Muscle of back (tissue), 13 donors: ENCODE data around the gene TMSB15B. TPM values are rescaled to one million over a fixed set of nuclear protein-coding genes. Genes with fewer than 3 reads are reported as not detected.
"Not testable (repeated sequence)": the region's sequence is repeated elsewhere in the genome, so short reads cannot be mapped to it uniquely, and the experiment has no call there.

Experiments used
- DNase-seq, 3 donors: peaks; one replicate each; pipeline versions ENCODE4 v3.0.0 to v3.0.0-alpha.2; 2013
- long read RNA-seq, 9 donors: transcript quantifications; one replicate each; lab custom pipeline, GENCODE V29; 2026
- polyA plus RNA-seq, 10 donors: library from polyadenylated mRNA; unstranded; fragments of 120-200 nt; gene quantifications; one replicate each; pipeline ENCODE4 v1.2.1, GENCODE V29; 2013; ENCODE audit not compliant: insufficient read length in 10 of 10

TMSB15B gene
- 10 to 100 TPM in 6 of 10 donors, 1 to 10 TPM in 4; 8.5 to 14.5 (median 10.6) TPM for polyA plus RNA-seq
- long read RNA-seq, donor 1, partial matches to known transcripts = 0 of 3 reads
- long read RNA-seq, donor 1, other reads (novel, unspliced or antisense) = 0 of 3 reads
- long read RNA-seq, donor 2, partial matches to known transcripts = 0 of 1 reads
- long read RNA-seq, donor 2, other reads (novel, unspliced or antisense) = 0 of 1 reads
- long read RNA-seq, donor 3 = 0 reads
- long read RNA-seq, donor 4, partial matches to known transcripts = 0 of 1 reads
- long read RNA-seq, donor 4, other reads (novel, unspliced or antisense) = 0 of 1 reads
- long read RNA-seq, donor 5, transcript TMSB15B-204 (3 exons, 665 nt) = major isoform, 5 of 7 reads
- long read RNA-seq, donor 5, partial matches to known transcripts = 0 of 7 reads
- long read RNA-seq, donor 5, other reads (novel, unspliced or antisense) = 0 of 7 reads
- long read RNA-seq, donor 6, partial matches to known transcripts = 0 of 2 reads
- long read RNA-seq, donor 6, other reads (novel, unspliced or antisense) = 0 of 2 reads
- long read RNA-seq, donor 7, partial matches to known transcripts = 0 of 1 reads
- long read RNA-seq, donor 7, other reads (novel, unspliced or antisense) = 0 of 1 reads
- long read RNA-seq, donor 8, partial matches to known transcripts = 0 of 3 reads
- long read RNA-seq, donor 8, other reads (novel, unspliced or antisense) = 0 of 3 reads
- long read RNA-seq, donor 9 = 0 reads

DNA sequence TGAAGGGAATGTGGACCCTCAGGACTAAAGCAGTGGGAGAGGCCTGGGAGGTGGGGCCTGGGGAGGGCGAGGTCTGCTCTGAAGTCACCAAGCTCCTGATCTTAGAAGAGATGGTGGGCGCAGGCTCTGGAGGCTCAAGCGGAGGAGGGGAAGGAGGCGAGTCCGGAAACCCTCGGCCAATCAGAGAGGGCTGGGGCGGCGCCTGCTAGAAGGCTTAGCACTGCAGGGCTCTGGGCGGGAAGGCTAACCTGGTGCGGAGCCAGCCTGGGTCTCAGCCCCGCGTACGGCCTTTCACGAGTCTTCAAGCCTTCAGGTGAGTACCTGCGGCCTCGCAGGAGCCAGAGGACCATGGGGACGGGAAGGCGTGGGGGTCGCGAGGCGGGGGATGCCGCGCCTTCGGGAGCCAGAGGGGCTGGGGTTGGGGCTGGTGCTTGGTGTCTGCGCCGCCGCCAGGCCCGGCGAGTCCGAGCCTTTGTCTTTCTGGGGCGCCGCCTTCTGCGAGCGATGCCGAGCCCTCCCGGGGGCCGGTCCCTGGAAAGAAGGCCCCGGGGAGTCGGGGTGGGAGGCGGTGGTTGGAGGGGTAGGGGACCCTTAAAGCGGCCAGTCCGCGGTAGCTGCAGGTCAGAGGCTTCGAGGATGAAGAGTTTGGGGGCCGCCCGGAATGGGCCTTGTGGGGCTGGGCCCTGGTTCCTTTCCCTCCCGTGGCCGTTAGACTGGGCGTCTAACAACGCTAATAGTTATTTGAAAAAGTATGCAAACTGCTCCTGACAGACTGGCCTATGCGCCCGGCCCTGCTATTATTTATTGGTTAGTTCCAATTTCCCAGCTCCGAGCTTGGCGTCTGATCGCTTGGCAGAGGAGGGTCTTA is at the start of gene TMSB15B:
TMSB15B (plus strand) TSS at position 217 of the 868 bp plus-strand sequence.
- DNase-seq = not testable (repeated sequence)

- no peak for DNase-seq
These were observed 48.9 kb upstream of the TMSB15B start for GRCh38 chrX:103913356-103914020.

GRCh38 chrX:103918050-103918449 is 44.4 kb upstream of the TMSB15B start:
- peak; percentile 51 to 73 (median 53) for DNase-seq

GRCh38 chrX:103918571-103919269 is 43.7 kb upstream of the TMSB15B start:
- peak; percentile 35 to 86 (median 63) for DNase-seq

- no peak for DNase-seq
These were observed 43.2 kb upstream of the TMSB15B start for GRCh38 chrX:103919270-103919637.

GRCh38 chrX:103920515-103920914 is 41.9 kb upstream of the TMSB15B start:
- not testable (repeated sequence) for DNase-seq

DNA sequence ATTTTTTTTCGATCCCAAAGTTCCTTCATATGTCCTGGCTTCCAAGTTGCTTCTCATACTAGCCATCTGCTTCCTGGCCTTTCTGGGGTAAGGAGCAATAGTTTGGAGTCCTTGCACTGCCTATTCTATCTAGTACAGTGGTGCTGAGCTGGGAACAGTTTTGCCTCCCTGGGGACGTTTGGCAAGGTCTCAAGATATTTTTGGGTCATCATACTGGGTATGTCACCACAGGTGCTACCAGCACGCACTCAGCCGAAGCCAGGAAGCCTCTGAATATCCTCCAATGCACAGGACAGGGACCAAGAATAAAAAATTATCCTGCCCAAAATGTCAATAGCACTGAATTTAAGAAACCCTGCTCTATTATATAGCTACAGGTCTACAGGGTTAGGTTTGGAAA is 35.4 kb upstream of the TMSB15B start:
- no peak for DNase-seq

- DNase-seq = no peak
These were observed 34.8 kb upstream of the TMSB15B start for GRCh38 chrX:103927633-103928032.

- no peak for DNase-seq
These were observed 30.3 kb upstream of the TMSB15B start for GRCh38 chrX:103932133-103932532.

DNA sequence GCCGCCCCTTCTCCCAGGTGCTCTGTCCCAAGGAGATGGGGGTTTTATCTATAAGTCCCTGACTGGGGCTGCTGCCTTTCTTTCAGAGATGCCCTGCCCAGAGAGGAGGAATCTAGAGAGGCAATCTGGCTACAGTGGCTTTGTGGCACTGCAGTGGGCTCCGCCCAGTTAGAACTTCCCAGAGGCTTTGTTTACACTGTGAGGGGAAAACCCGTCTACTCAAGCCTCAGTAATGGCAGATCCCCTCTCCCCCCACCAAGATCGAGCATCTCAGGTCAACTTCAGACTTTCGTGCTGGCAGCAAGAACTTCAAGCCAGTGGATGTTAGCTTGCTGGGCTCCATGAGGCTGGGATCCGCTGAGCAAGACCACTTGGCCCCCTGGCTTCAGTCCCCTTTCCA is 22.2 kb upstream of the TMSB15B start:
- DNase-seq = not testable (repeated sequence)

GRCh38 chrX:103941201-103941975 is 21.0 kb upstream of the TMSB15B start:
- DNase-seq = peak; percentile 9 to 13 (median 12)

DNA sequence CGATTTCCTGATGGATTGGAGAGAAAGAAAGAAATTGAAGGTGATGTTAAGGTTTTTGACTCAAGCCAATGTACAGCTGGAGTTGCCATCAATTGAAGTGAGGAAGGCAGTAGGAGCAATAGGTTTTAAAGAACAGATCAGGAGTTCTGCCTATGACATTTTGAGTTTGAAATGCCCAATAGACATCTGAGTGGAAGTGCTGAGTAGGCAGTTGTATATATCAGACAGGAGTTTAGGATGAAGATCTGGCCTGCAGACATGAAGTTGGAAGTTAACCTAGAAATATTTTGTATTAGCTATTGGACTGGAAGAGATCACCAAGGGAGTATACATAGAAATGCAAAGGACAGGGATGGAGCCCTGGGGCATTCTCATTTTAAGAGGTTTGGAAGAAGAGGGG is 12.9 kb upstream of the TMSB15B start:
- DNase-seq = no peak

DNA sequence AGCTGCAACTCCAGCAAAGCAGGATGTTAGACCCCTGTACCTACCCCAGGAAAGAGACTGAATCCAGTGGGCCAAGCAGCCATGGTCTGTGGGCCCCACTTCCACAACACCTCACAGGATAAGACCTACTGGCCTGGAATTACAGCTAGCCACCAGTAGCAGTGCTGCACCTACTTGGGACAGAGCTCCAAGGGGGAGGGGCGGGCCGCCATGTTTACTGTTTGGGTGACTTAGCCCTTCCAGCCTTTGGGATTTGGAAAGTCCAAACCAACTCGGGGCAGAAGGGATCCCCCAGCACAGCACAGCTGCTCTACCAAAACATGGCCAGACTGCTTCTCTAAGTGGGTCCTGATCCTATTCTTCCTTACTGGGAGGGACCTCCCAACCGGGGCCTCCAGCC is 9.1 kb upstream of the TMSB15B start:
- DNase-seq = no peak

GRCh38 chrX:103954259-103954658 is 8.2 kb upstream of the TMSB15B start:
- no peak for DNase-seq

- not testable (repeated sequence) for DNase-seq
These were observed 1.8 kb upstream of the TMSB15B start for GRCh38 chrX:103960599-103960998.

GRCh38 chrX:103983508-103983907 is 21.1 kb downstream of the TMSB15B start:
- DNase-seq = not testable (repeated sequence)

DNA sequence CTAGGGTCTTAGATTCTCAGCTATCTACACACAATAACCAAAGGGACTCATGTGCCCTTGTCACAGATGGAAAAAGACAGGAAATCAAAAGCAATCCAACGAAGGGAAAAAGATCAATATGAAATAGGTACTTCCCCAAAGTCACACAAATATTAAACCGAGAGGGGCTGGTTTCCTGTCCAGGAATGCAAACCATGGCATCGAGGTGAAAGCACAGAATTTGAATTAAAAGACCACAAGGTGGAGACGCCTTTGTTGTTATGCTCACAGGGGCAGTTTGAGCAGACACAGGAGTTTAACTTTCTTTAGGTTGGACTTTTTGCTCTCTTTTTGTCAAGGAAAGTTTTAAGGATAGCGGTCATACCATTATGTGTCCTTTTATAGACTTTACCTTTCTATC is 36.8 kb downstream of the TMSB15B start:
- DNase-seq = no peak

- DNase-seq = no peak
These were observed 46.4 kb downstream of the TMSB15B start for GRCh38 chrX:104008831-104009230.

DNA sequence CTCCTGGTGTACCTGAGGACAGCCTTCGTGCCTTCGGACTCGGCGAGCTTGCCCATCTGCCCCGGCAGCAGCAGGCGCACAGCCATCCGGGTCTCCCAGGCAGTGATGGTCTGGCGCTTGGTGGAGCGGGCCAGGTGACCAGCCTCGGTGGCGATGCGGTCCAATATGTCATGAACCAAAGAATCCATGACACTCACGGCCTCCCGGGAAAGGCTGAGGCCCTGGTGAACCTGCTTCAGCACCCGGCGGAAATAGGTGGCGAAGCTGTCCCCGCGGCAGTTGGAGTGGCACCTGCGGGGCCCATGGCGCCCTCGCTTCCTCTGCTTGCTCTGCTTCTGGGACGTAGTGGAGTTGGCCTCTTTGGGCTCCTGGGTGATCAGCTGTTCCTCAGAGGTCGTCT is 50.7 kb downstream of the TMSB15B start:
- DNase-seq = no peak

DNA sequence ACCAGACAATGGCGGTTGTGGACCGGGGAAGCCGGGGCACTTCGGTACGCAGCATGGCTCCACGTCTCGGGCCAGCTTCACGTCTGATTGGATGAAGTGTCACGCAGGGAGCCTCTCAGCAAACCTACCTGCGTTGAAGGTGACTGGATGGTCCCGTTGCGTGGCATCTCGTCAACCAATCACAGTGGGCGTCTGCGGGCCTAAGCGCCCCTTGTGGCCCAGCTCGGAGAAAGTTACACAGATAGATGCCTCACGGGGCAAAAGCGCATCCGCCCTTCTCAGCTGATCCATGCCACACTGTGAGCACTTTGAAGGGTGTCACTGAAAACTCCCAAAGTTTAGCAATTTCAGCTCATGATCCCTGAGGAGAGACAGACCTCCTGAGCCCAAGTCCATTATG is 51.2 kb downstream of the TMSB15B start, which contains the start of gene H2BW1:
H2BW1 (minus strand) TSS at position 103 of the 400 bp plus-strand sequence. CDS start 132 bp downstream, outside the sequence.
- DNase-seq = no peak
